Bronchial epithelial cell (primary cell): ENCODE data around the gene PHF2. TPM values are rescaled to one million over a fixed set of nuclear protein-coding genes. Genes with fewer than 3 reads are reported as not detected.

ENCODE experiments used
- DNase-seq: peaks from one replicate; pipeline ENCODE4 v3.0.0-alpha.2; 2010; ENCODE audit warnings: low read depth
- FAIRE-seq: peaks from 2 replicates; lab custom pipeline; 2011; peaks lifted over from hg19 to GRCh38; lab: Jason Lieb, UNC
- H3K27me3 ChIP-seq: 2 replicates; pipeline ENCODE4 v1.5.1; 2011; ENCODE audit warnings: low read length; ENCODE audit not compliant: control insufficient read depth, insufficient read depth
- H3K36me3 ChIP-seq: 2 replicates; pipeline ENCODE4 v1.5.1; 2011; ENCODE audit warnings: low read length; ENCODE audit not compliant: control insufficient read depth, insufficient read depth
- H3K4me3 ChIP-seq: 2 replicates; pipeline ENCODE4 v1.5.1; 2011; ENCODE audit warnings: mild to moderate bottlenecking, low read depth, low read length, control low read depth
- CTCF ChIP-seq: IDR thresholded peaks from 2 replicates; pipeline ENCODE4 v1.5.1; 2011; ENCODE audit warnings: mild to moderate bottlenecking, moderate library complexity, low read length, control low read depth, inconsistent platforms; ENCODE audit not compliant: insufficient read depth, severe bottlenecking
- total RNA-seq: library from RNA; depleted of rRNA; stranded (reverse); fragments of >200 nt; gene quantifications from 2 replicates; pipeline ENCODE4 v1.2.1, GENCODE V29; 2014

The PHF2 gene
- total RNA-seq, 1 donor from 2014 or later = 10.0 TPM

GRCh38 chr9:93678199-93679019, 102.0 kb downstream of the PHF2 start:
- Histone ChIP-seq H3K36me3 (peaks cover 10% of the 10 kb centered on the region), H3K4me3 (no peak overlapping the region), H3K27me3 (no peaks in the 10 kb centered on the region)
- no peak for DNase-seq
- no peak for TF ChIP-seq CTCF
- FAIRE-seq = no peak

- TF ChIP-seq CTCF = no peak
- DNase-seq (no peak), FAIRE-seq (no peak)
- H3K27me3 ChIP-seq = no peaks in the 10 kb centered on the region
- no peak overlapping the region for H3K4me3 ChIP-seq
- H3K36me3 ChIP-seq = peaks cover 7% of the 10 kb centered on the region
Measured at GRCh38 chr9:93679536-93680442, 103.4 kb downstream of the PHF2 start.

GRCh38 chr9:93680443-93681268, 104.3 kb downstream of the PHF2 start:
- Histone ChIP-seq H3K27me3 (no peaks in the 10 kb centered on the region), H3K4me3 (no peak overlapping the region), H3K36me3 (peaks cover 7% of the 10 kb centered on the region)
- DNase-seq (no peak), FAIRE-seq (no peak)
- TF ChIP-seq CTCF = peak; percentile 13

- TF ChIP-seq CTCF = no peak
- DNase-seq = no peak
- Histone ChIP-seq H3K4me3 (no peak overlapping the region), H3K36me3 (peaks cover 6% of the 10 kb centered on the region), H3K27me3 (no peaks in the 10 kb centered on the region)
- no peak for FAIRE-seq
Measured at GRCh38 chr9:93681269-93682154, 105.1 kb downstream of the PHF2 start.
